NCI-H2196 treated with DMSO at 0.1 percent for 48 hours (cell line): ENCODE measurements around the gene SLC22A7.
"Not testable (repeated sequence)": the region's sequence is repeated elsewhere in the genome, so short reads cannot be mapped to it uniquely, and the experiment has no call there.

Experiments
- DNase-seq: peaks from one replicate; lab custom pipeline; 2025; ENCODE audit not compliant: unreplicated experiment; lab: John Stamatoyannopoulos, UW

SLC22A7 gene

DNA sequence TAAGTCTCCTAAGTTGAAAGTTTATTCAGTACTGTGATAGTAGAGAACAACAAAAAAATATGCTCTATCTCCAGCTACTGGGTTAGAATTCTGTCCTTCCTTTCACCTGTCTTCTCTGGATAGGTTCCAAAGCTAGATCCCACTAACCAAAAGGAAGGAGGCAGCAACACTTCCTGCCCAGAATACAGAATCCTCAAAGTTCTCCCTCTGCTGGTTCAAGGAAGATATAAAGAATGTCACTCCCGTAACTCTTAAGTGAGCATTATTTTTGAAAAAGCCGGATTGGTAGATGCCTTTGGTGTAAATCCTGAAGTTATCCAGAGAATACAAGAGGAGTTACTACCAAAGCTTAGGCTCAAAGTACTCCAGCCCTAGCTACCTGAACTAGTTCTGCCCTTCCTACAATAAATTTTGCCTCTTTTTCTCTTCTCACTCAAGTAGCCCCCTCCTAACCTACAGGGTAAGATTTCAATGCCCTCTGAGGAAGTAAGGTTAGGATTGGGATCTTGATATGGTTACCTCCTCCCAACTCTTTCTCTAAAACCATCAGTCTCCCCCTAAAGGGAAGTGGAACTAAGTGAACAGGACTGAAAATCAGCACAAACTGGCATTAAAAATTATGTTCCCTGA lies 36.5 kb downstream of the SLC22A7 start:
- peak; percentile 69 for DNase-seq

DNA sequence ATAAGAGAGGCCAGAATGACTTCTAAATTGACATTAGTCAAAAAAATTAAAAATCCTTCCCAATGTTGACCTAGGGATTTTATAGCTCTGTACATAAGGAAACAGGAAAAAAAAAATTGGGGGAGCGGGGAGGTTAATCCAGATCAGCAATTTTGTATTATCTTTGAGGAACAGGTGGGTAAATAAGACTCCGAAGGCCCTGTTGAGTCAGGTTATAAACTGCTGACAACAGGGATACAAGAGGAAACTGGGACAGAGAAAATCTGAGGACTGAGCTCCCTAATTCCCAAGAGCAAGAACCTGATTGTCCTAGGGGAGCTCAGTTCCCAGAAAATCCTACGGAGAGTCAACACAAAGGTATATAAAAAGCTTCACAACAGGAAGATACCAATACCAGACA lies 37.4 kb downstream of the SLC22A7 start:
- no peak for DNase-seq

DNA sequence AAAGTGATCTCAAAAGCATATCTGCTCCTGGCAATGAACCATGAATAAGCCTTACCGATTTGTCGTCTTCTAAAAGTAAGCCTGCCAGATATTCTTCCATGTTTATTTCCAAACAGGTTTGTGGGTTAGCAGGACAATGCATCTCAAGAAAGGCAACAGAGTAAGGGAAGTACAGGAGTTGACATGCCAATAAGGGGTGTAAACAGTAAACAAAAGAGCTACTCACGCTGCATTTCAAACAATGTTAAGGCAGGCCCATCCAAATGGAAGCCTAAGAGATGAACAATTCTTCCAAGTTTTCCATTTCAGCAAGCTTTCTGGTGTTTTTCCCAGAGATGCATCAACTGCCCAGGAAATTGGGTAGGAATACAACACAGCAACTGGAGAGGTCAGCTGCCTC lies 38.3 kb downstream of the SLC22A7 start:
- no peak for DNase-seq

DNA sequence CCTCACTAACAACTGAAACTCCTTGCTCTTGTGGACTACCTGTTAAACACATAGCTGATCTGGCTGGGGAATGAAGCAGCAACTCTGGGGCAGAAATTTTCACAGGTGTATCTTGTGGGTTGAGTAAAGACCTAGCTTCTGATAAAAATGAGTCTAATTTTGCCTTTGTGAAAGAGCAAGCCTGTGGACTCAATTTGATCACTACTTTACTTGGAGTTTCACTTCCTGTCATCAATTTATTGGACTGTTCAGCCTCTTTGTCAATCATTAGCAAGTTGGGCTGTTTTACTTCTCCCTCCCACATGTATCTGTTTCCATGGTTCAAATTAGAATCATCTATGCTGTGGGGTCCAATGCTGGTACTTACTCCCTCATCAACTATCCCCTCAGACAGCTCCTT lies 40.2 kb downstream of the SLC22A7 start:
- DNase-seq: no peak

DNA sequence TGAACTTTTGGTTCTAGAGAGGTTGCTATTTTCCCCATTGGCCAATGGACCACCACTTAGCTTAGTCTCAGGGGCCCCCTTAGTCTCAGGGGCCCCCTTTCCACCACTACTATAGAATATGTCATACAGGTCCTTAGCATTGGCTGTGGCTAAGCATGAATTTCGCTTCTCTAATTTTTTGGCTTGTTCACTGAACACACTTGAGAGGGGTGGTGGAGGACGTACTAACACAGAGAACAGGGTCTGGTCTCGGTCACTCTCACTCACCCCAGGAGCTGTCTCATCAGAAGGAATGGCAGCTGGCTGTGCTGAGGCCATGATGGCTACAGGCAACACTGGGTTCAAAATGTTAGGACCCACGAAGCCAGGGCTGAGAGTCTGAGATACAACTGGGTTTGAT lies 41.1 kb downstream of the SLC22A7 start:
- DNase-seq: no peak

DNA sequence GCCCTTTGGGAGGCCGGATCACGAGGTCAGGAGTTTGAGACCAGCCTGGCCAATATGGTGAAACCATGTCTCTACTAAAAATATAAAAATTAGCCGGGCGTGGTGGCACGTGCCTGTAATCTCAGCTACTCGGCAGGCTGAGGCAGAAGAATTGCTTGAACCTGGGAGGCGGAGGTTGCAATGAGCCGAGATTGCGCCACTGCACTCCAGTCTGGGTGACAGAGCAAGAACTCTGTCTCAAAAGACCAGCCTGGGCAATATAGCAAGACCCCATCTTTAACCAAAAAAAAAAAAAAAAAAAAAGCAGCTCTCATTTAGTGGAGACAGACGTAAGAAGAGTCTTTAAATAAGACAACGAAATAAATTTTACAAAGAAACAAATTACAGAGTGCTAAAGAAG lies 48.2 kb downstream of the SLC22A7 start:
- DNase-seq: not testable (repeated sequence)

DNA sequence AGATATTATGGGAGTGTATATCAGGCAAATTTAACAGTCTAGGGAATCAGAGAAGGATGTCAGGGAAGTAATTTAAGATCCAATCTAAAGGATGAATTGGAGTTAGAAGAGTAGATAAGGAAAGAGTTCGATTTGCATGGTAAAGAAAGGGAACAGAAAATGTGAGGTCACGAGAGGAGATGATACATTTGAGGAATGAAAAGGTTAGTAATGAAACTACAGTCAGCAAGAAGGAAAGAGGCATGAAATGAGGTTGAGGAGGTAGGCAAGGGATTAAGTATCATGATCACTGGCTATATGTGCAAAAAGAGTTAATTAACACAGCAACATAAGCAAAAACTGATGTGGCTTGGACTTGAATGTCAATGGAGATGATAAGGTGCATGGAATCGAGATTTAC lies 49.0 kb downstream of the SLC22A7 start:
- DNase-seq: no peak

DNA sequence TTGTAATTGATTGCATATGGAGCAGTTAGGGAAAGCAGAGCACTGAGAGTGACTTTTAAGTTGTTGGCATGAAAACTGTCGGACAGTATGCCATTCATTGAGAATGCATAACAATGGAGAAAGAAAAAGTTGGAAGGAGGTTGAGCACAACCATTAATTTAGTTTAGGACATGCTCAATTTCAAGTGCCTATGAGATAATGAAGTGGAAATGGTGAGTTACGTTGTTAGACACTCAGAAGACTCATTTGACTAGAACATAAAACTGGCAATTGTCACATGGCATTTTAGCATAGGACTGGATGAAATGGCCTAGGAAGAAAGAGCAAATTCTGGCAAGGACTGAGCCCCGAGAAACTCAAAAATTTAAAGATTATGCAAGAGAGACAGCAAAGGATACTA lies 49.4 kb downstream of the SLC22A7 start:
- DNase-seq: no peak

DNA sequence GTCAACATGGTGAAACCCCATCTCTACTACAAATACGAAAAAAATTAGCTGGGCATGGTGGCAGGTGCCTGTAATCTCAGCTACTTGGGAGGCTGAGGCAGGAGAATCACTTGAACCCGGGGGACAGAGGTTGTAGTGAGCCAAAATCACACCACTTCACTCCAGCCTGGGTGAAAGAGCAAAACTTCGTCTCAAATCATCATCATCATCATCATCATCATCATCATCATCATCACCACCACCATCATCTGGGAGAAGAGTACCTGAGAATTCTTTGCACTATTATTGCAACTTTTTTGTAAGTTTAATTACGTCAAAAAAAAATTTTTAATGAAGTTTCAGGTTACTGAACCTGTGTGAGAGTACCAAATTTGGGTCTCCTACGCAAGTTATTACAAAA lies 53.9 kb downstream of the SLC22A7 start:
- DNase-seq: not testable (repeated sequence)
